HL-60 (cell line): ENCODE results near the gene ACTR8.

Experiments
- DNase-seq, 2 experiments: peaks; one replicate each; pipeline ENCODE4 v3.0.0-alpha.2; 2010 to 2020; ENCODE audit warnings: low read depth in 1 of 2, low spot score in 1 of 2
- H3K27ac ChIP-seq: fragments of 250-450 bp; sonication (Bioruptor Pico); replicated peaks from 2 replicates; pipeline ENCODE4 v1.5.1; 2020; ENCODE audit warnings: mild to moderate bottlenecking, moderate library complexity
- H3K27me3 ChIP-seq: fragments of 250-450 bp; sonication (Bioruptor Pico); 2 replicates; pipeline ENCODE4 v1.5.1; 2021; ENCODE audit warnings: mild to moderate bottlenecking, moderate library complexity; ENCODE audit not compliant: insufficient read depth, poor library complexity, severe bottlenecking
- H3K4me3 ChIP-seq: replicated peaks from 2 replicates; pipeline ENCODE4 v1.5.1; 2011; ENCODE audit warnings: mild to moderate bottlenecking, control low read depth, low read length; ENCODE audit not compliant: insufficient read depth
- CTCF ChIP-seq: IDR thresholded peaks from one replicate; pipeline ENCODE4 v1.5.1; 2011; ENCODE audit warnings: low read length, control low read depth, inconsistent platforms; ENCODE audit not compliant: insufficient read depth
- GABPA ChIP-seq: IDR thresholded peaks from 2 replicates; pipeline ENCODE4 v1.6.1; 2012; ENCODE audit warnings: low read depth
- POLR2AphosphoS5 ChIP-seq: IDR thresholded peaks from 2 replicates; pipeline ENCODE4 v1.6.1; 2012; ENCODE audit warnings: low read depth
- REST ChIP-seq: IDR thresholded peaks from 2 replicates; pipeline ENCODE4 v1.6.1; 2012; ENCODE audit warnings: low read depth; ENCODE audit not compliant: insufficient replicate concordance
- SPI1 ChIP-seq: IDR thresholded peaks from 2 replicates; pipeline ENCODE4 v1.6.1; 2012; ENCODE audit warnings: low read depth, mild to moderate bottlenecking, borderline replicate concordance

ACTR8 gene

GRCh38 chr3:53820084-53820483, 61.9 kb downstream of the ACTR8 start:
- Histone ChIP-seq H3K27me3 (peaks cover 11% of the 10 kb centered on the region), H3K27ac (no peak overlapping the region), H3K4me3 (no peak overlapping the region)
- DNase-seq = no peak
- TF ChIP-seq GABPA (no peak), REST (no peak), CTCF (no peak), SPI1 (no peak), POLR2AphosphoS5 (no peak)

DNA sequence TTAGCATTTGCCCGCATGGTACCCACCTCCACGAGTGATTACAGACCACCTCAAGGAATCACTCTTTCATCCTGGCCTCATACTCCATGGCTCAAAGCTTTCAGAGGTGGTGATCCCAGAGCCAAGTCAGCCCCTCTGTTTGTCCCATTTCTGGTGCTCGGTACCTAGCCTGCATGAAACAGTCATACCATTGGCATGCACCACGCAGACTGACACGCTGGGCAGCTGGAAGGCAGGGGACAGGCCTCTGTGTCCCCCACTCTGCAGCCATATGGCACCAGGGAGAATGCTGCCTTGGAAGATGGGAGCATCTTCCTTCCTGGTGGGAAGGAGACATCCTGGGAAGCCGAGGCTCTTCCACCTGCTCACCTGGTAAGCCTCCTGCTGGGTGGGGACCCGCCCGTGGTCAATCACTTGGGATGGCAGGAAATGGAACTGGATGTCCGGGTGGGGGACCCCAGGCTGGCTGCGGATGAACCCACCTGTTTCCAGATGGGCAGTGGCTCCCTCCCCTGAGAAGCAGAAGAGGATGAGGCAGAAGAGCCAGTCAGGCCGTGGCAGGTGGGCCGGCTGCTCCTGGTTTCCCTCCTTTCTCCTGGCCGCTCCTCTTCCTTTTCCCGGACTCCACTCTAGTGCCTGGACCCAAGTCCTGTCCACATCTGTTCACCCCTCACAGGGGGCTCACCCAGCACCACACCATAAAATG, 62.6 kb downstream of the ACTR8 start:
- H3K27ac ChIP-seq = no peak overlapping the region
- no peak overlapping the region for H3K4me3 ChIP-seq
- TF ChIP-seq GABPA = no peak
- no peak for TF ChIP-seq REST
- no peak for TF ChIP-seq SPI1
- TF ChIP-seq POLR2AphosphoS5 = no peak
- TF ChIP-seq CTCF = no peak
- peaks cover 11% of the 10 kb centered on the region for H3K27me3 ChIP-seq
- DNase-seq = no peak

GRCh38 chr3:53818221-53819162, 63.5 kb downstream of the ACTR8 start:
- no peak for TF ChIP-seq REST
- TF ChIP-seq CTCF = no peak
- TF ChIP-seq SPI1 = no peak
- no peak for TF ChIP-seq POLR2AphosphoS5
- no peak for TF ChIP-seq GABPA
- Histone ChIP-seq H3K27me3 (peaks cover 11% of the 10 kb centered on the region), H3K4me3 (no peak overlapping the region), H3K27ac (no peak overlapping the region)
- DNase-seq = no peak
